H1 (cell line): ENCODE data around the gene LEKR1. TPM values are rescaled to one million over a fixed set of nuclear protein-coding genes. Genes with fewer than 3 reads are reported as not detected.

Experiments
- CTCF ChIA-PET: fragments of 300-600 bp; sonication (Branson Sonifier 250); formaldehyde crosslinking; loops from one replicate; lab custom pipeline; 2021; ENCODE audit not compliant: partially characterized antibody; lab: Charles Lee
- POLR2A ChIA-PET: fragments of 300-600 bp; sonication (Branson Sonifier 250); formaldehyde crosslinking; loops from one replicate; lab custom pipeline; 2021; ENCODE audit warnings: inconsistent platforms; ENCODE audit not compliant: partially characterized antibody; lab: Charles Lee
- DNase-seq, 2 experiments: peaks; one replicate each; pipeline versions ENCODE4 v3.0.0 to v3.0.0-alpha.2; 2010 to 2022; ENCODE audit warnings: low spot score in 2 of 2, low read depth in 1 of 2, mixed read lengths in 1 of 2
- FAIRE-seq: peaks from 2 replicates; lab custom pipeline; 2011; peaks lifted over from hg19 to GRCh38; lab: Jason Lieb, UNC
- H2AFZ ChIP-seq: 2 replicates; pipeline ENCODE4 v1.8.1; 2012; ENCODE audit warnings: low read length, inconsistent platforms
- H2AK5ac ChIP-seq: 2 replicates; pipeline ENCODE4 v1.6.1; 2013; ENCODE audit warnings: low read depth, low read length
- H2BK120ac ChIP-seq: replicated peaks from 2 replicates; pipeline ENCODE3; 2013; ENCODE audit warnings: low read depth, low read length, inconsistent platforms
- H2BK12ac ChIP-seq: 2 replicates; pipeline ENCODE4 v1.6.1; 2013; ENCODE audit warnings: low read depth, low read length
- H2BK15ac ChIP-seq: 2 replicates; pipeline ENCODE4 v1.6.1; 2013; ENCODE audit warnings: low read length
- H2BK20ac ChIP-seq: 2 replicates; pipeline ENCODE4 v1.6.1; 2013; ENCODE audit warnings: low read length
- H2BK5ac ChIP-seq: 2 replicates; pipeline ENCODE4 v1.6.1; 2013; ENCODE audit warnings: low read depth, low read length
- H3K14ac ChIP-seq: 2 replicates; pipeline ENCODE4 v1.6.1; 2013; ENCODE audit warnings: inconsistent platforms; ENCODE audit not compliant: insufficient read length
- H3K18ac ChIP-seq: 2 replicates; pipeline ENCODE4 v1.6.1; 2013; ENCODE audit warnings: low read length; ENCODE audit errors: extremely low read depth
- H3K23ac ChIP-seq: 2 replicates; pipeline ENCODE4 v1.6.1; 2013; ENCODE audit warnings: inconsistent platforms; ENCODE audit not compliant: insufficient read length
- H3K23me2 ChIP-seq: 2 replicates; pipeline ENCODE4 v1.6.1; 2013; ENCODE audit warnings: low read depth, low read length
- H3K27ac ChIP-seq: 2 replicates; pipeline ENCODE4 v1.6.1; 2011; ENCODE audit warnings: low read depth, low read length, inconsistent platforms
- H3K27me3 ChIP-seq, 4 experiments: replicated peaks in 1 of 4; 1 replicate in 1 of 4; 2 replicates in 3 of 4; pipeline versions ENCODE4 v1.6.1 to v1.8.1; 2011 to 2013; ENCODE audit warnings: low read length in 3 of 4, mild to moderate bottlenecking in 3 of 4, inconsistent platforms in 2 of 4, mixed read lengths in 2 of 4, moderate library complexity in 1 of 4; ENCODE audit not compliant: control insufficient read depth in 3 of 4, insufficient read depth in 3 of 4; ENCODE audit errors: extremely low read depth in 1 of 4
- H3K36me3 ChIP-seq, 4 experiments: 2 replicates each; pipeline versions ENCODE4 v1.6.1 to v1.8.1; 2011 to 2013; ENCODE audit warnings: mild to moderate bottlenecking in 4 of 4, low read length in 3 of 4, moderate library complexity in 2 of 4, control low read depth in 1 of 4, inconsistent platforms in 1 of 4; ENCODE audit not compliant: insufficient read depth in 4 of 4, control insufficient read depth in 2 of 4
- H3K4ac ChIP-seq: replicated peaks from 2 replicates; pipeline ENCODE3; 2013; ENCODE audit warnings: low read length, low read depth, mixed read lengths, inconsistent platforms; ENCODE audit not compliant: insufficient read length
- H3K4me1 ChIP-seq, 4 experiments: replicated peaks in 1 of 4; 1 replicate in 1 of 4; 2 replicates in 3 of 4; pipeline versions ENCODE4 v1.6.1 to v1.8.1; 2011 to 2013; ENCODE audit warnings: low read length in 3 of 4, inconsistent platforms in 2 of 4, mixed read lengths in 1 of 4; ENCODE audit not compliant: insufficient read depth in 4 of 4, control insufficient read depth in 3 of 4
- H3K4me2 ChIP-seq, 2 experiments: 2 replicates each; pipeline versions ENCODE4 v1.6.1 to v1.8.1; 2011 to 2013; ENCODE audit warnings: low read depth in 2 of 2, low read length in 2 of 2, control low read depth in 1 of 2, inconsistent platforms in 1 of 2, mild to moderate bottlenecking in 1 of 2; ENCODE audit not compliant: insufficient read depth in 1 of 2
- H3K4me3 ChIP-seq, 4 experiments: fragments of 200-600, 300-600 bp in 1 of 4; sonication (generic), shearing (Covaris generic), sonication (Bioruptor Twin) in 1 of 4; 2 replicates each; pipeline versions ENCODE4 v1.5.1 to v1.8.1; 2011 to 2016; ENCODE audit warnings: low read length in 4 of 4, low read depth in 3 of 4, control low read depth in 2 of 4, inconsistent platforms in 2 of 4, mild to moderate bottlenecking in 2 of 4, mixed read lengths in 1 of 4, moderate library complexity in 1 of 4; ENCODE audit not compliant: insufficient read depth in 2 of 4; ENCODE audit errors: extremely low read depth in 1 of 4
- H3K56ac ChIP-seq: replicated peaks from 2 replicates; pipeline ENCODE3; 2013; ENCODE audit warnings: low read depth, mild to moderate bottlenecking, mixed read lengths, low read length, inconsistent platforms; ENCODE audit not compliant: insufficient read length
- H3K79me1 ChIP-seq: 2 replicates; pipeline ENCODE4 v1.6.1; 2013; ENCODE audit warnings: low read depth, low read length, control low read depth
- H3K79me2 ChIP-seq, 2 experiments: 2 replicates each; pipeline versions ENCODE4 v1.6.1 to v1.8.1; 2012 to 2013; ENCODE audit warnings: low read length in 2 of 2, mild to moderate bottlenecking in 2 of 2, inconsistent platforms in 1 of 2; ENCODE audit not compliant: insufficient read depth in 2 of 2, control insufficient read depth in 1 of 2
- H3K9ac ChIP-seq, 4 experiments: replicated peaks in 1 of 4; 1 replicate in 1 of 4; 2 replicates in 3 of 4; pipeline versions ENCODE4 v1.6.1 to v1.8.1; 2011 to 2013; ENCODE audit warnings: low read depth in 3 of 4, low read length in 3 of 4, control low read depth in 2 of 4, mild to moderate bottlenecking in 2 of 4, moderate library complexity in 2 of 4, inconsistent platforms in 1 of 4; ENCODE audit errors: extremely low read depth in 1 of 4
- H3K9me3 ChIP-seq, 2 experiments: 2 replicates each; pipeline versions ENCODE4 v1.6.1 to v1.8.1; 2012 to 2013; ENCODE audit warnings: mild to moderate bottlenecking in 2 of 2, moderate library complexity in 2 of 2, control low read depth in 1 of 2, inconsistent platforms in 1 of 2, low read depth in 1 of 2, low read length in 1 of 2, mixed read lengths in 1 of 2; ENCODE audit not compliant: insufficient read depth in 2 of 2
- H4K20me1 ChIP-seq, 2 experiments: replicated peaks in 1 of 2; 2 replicates each; pipeline versions ENCODE3 to v1.8.1; 2011 to 2013; ENCODE audit warnings: inconsistent platforms in 2 of 2, low read length in 2 of 2, mild to moderate bottlenecking in 1 of 2; ENCODE audit not compliant: insufficient read depth in 2 of 2, control insufficient read depth in 1 of 2
- H4K5ac ChIP-seq: 2 replicates; pipeline ENCODE4 v1.6.1; 2013; ENCODE audit warnings: low read length, low read depth, mixed read lengths, inconsistent platforms; ENCODE audit not compliant: insufficient read length
- H4K8ac ChIP-seq: 2 replicates; pipeline ENCODE4 v1.8.0; 2013; ENCODE audit warnings: mild to moderate bottlenecking, moderate library complexity, low read length, inconsistent platforms; ENCODE audit not compliant: insufficient read depth; ENCODE audit errors: extremely low read depth
- H4K91ac ChIP-seq: replicated peaks from 2 replicates; pipeline ENCODE3; 2013; ENCODE audit warnings: low read length, mixed read lengths, inconsistent platforms; ENCODE audit not compliant: insufficient read length
- RAD21 ChIP-seq, 2 experiments: IDR thresholded peaks in 1 of 2; conservative IDR thresholded peaks in 1 of 2; 2 replicates each; pipeline ENCODE4 v1.6.1; 2011; ENCODE audit warnings: low read depth in 2 of 2, low read length in 2 of 2, improper control_type of control experiment in 1 of 2, inconsistent platforms in 1 of 2, mild to moderate bottlenecking in 1 of 2, moderate library complexity in 1 of 2
- SUZ12 ChIP-seq: fragments of 200-600 bp; sonication (generic); IDR thresholded peaks from 2 replicates; pipeline ENCODE4 v1.6.1; 2012; ENCODE audit warnings: mild to moderate bottlenecking, inconsistent platforms, low read length, moderate library complexity, mixed read lengths
- TCF12 ChIP-seq: IDR thresholded peaks from 2 replicates; pipeline ENCODE4 v1.6.1; 2011; ENCODE audit warnings: low read depth, mild to moderate bottlenecking, low read length
- WGBS, 2 experiments: shearing (Covaris generic) in 1 of 2; methylation state at CpG; one replicate each; pipeline versions ENCODE4 v1.1.6 to v1.1.7; 2013 to 2015; ENCODE audit warnings: low lambda C conversion rate in 2 of 2, mixed read lengths in 2 of 2, inconsistent platforms in 1 of 2, low coverage in 1 of 2, missing lambda C conversion rate in 1 of 2; ENCODE audit not compliant: insufficient replicate concordance in 2 of 2, insufficient coverage in 1 of 2, insufficient read length in 1 of 2; ENCODE audit errors: extremely low coverage in 1 of 2, missing lambda C conversion rate in 1 of 2; 5-methylcytosine and 5-hydroxymethylcytosine counted together
- polyA plus RNA-seq, 7 experiments: library from polyadenylated mRNA; depleted of rRNA in 3 of 7; stranded (reverse) in 5 of 7; unstranded in 2 of 7; fragments of >200 nt in 5 of 7; fragments of 200-250 nt in 2 of 7; gene quantifications; 1 replicate in 5 of 7; 2 replicates in 1 of 7; 4 replicates in 1 of 7; pipeline versions ENCODE4 v1.2.1 to v1.2.3, GENCODE V29; 2011 to 2013; ENCODE audit warnings: missing spikeins in 2 of 7, mixed read lengths in 2 of 7
- total RNA-seq: library from RNA; stranded (reverse); fragmentation: NEBNext Ultra II Directional; extraction: Animal tissue kit (Norgen Biotek cat#: 25700); gene quantifications from 2 replicates; pipeline ENCODE4 v1.2.1, GENCODE V29; 2021

LEKR1 gene
- total and polyA plus RNA-seq, 2 of the 8 experiments (the other 6 are each of a cell fraction or from before 2014, with no cell fraction given): 0.08 TPM; not detected in 1

- Histone ChIP-seq H3K4me3 (peak overlapping the region; percentile 39 to 63 (median 52); a peak in 7 of 8 replicates), H3K14ac (no peak overlapping the region), H3K4ac (no peak overlapping the region), H3K27ac (no peak overlapping the region), H2AK5ac (peak overlapping the region; percentile 75; the same call in 1 of the 2 replicates), H3K36me3 (no peaks in the 10 kb centered on the region), H3K56ac (no peak overlapping the region), H3K23ac (no peak overlapping the region), H3K23me2 (peaks cover 11% of the 10 kb centered on the region), H2BK20ac (no peak overlapping the region), H4K8ac (no peak overlapping the region), H2BK5ac (no peak overlapping the region), H3K9me3 (no peaks in the 10 kb centered on the region; a peak in 1 of 4 replicates), H2AFZ (peak overlapping the region; percentile 68; the same call in 1 of the 2 replicates), H3K27me3 (peaks cover 13 to 40% (median 30%) of the 10 kb centered on the region in 4 experiments), H3K79me2 (no peaks in the 10 kb centered on the region), H3K4me1 (peaks cover 2 to 14% (median 6%) of the 10 kb centered on the region in 4 experiments), H3K79me1 (no peaks in the 10 kb centered on the region), H4K20me1 (no peaks in the 10 kb centered on the region), H3K4me2 (peak overlapping the region; percentile 91 to 99), H4K91ac (no peak overlapping the region), H4K5ac (no peak overlapping the region), H2BK15ac (no peak overlapping the region), H2BK120ac (no peak overlapping the region), H3K18ac (0 out of 2 replicates have a peak overlapping the region, but pooled peaks have one; percentile 25), H2BK12ac (peak overlapping the region; percentile 23; the same call in 1 of the 2 replicates), H3K9ac (no peak overlapping the region; a peak in 2 of 7 replicates)
- FAIRE-seq: no peak
- CTCF ChIA-PET: interaction anchor here (1.0 to 1.1 kb wide), 3 partner anchors 17 to 678 kb away, joined by 3 read pairs; no protein-coding TSS in a partner anchor
- POLR2A ChIA-PET: interaction anchor here (0.6 to 2.0 kb wide), 3 partner anchors 10 to 745 kb away, joined by 3 to 8 read pairs (median 3); no protein-coding TSS in a partner anchor
- DNase-seq: no peak
- TF ChIP-seq RAD21 (IDR thresholded peaks at IDR 0.05 in 1 of 2, conservative IDR thresholded peaks at IDR 0.05 in 1 of 2; ENCODE audit: low read depth in 2 of 2, low read length in 2 of 2): no peak
- peak; percentile 90; the same call in 1 of the 2 replicates for TF ChIP-seq TCF12
- TF ChIP-seq SUZ12: 0 out of 2 replicates have a peak, but pooled peaks have one; percentile 4
- 13% methylated on average over 16 of the region's 16 CpGs; no CpG with 5 or more reads in 1 of the 2 experiments for WGBS, 2 experiments
Observed at GRCh38 chr3:156826896-156827882, 1.0 kb downstream of the LEKR1 start.
